H9 (cell line): ENCODE data around the gene DYNC2H1. TPM values are rescaled to one million over a fixed set of nuclear protein-coding genes. Genes with fewer than 3 reads are reported as not detected.

Source experiments
- DNase-seq: peaks from one replicate; pipeline ENCODE4 v3.0.0-alpha.2; 2017
- H2AFZ ChIP-seq: one replicate; pipeline ENCODE4 v1.6.1; 2013; ENCODE audit warnings: mild to moderate bottlenecking, low read length, control low read depth, moderate library complexity
- H2AK5ac ChIP-seq: 2 replicates; pipeline ENCODE4 v1.6.1; 2013; ENCODE audit warnings: low read length, control low read depth, mixed read lengths; ENCODE audit not compliant: insufficient read length
- H2BK120ac ChIP-seq: one replicate; pipeline ENCODE4 v1.6.1; 2013; ENCODE audit warnings: low read depth, mild to moderate bottlenecking, low read length, control low read depth, inconsistent platforms; ENCODE audit not compliant: poor library complexity, severe bottlenecking
- H2BK12ac ChIP-seq: 2 replicates; pipeline ENCODE4 v1.6.1; 2013; ENCODE audit warnings: low read length, control low read depth, mixed read lengths, low read depth; ENCODE audit not compliant: insufficient read length
- H2BK15ac ChIP-seq: 2 replicates; pipeline ENCODE4 v1.6.1; 2013; ENCODE audit warnings: low read depth, low read length, control low read depth
- H2BK20ac ChIP-seq: one replicate; pipeline ENCODE4 v1.6.1; 2013; ENCODE audit warnings: low read depth, mild to moderate bottlenecking, low read length, control low read depth, inconsistent platforms; ENCODE audit not compliant: poor library complexity, severe bottlenecking
- H2BK5ac ChIP-seq: 2 replicates; pipeline ENCODE4 v1.6.1; 2013; ENCODE audit warnings: low read length, control low read depth, mixed read lengths; ENCODE audit not compliant: insufficient read length
- H3K14ac ChIP-seq: 2 replicates; pipeline ENCODE4 v1.6.1; 2013; ENCODE audit warnings: low read length, control low read depth; ENCODE audit not compliant: insufficient read depth
- H3K18ac ChIP-seq: 2 replicates; pipeline ENCODE4 v1.6.1; 2013; ENCODE audit warnings: low read depth, mild to moderate bottlenecking, mixed read lengths, low read length, control low read depth; ENCODE audit not compliant: insufficient read length
- H3K23ac ChIP-seq: 2 replicates; pipeline ENCODE4 v1.6.1; 2013; ENCODE audit warnings: low read length, control low read depth, mixed read lengths, low read depth; ENCODE audit not compliant: insufficient read length
- H3K23me2 ChIP-seq: 2 replicates; pipeline ENCODE4 v1.6.1; 2013; ENCODE audit warnings: low read depth, mild to moderate bottlenecking, mixed read lengths, low read length, control low read depth; ENCODE audit not compliant: insufficient read length, poor library complexity, severe bottlenecking
- H3K27ac ChIP-seq: 2 replicates; pipeline ENCODE4 v1.5.1; 2013; ENCODE audit warnings: low read length, control low read depth, mixed read lengths, low read depth; ENCODE audit not compliant: insufficient read length
- H3K27me3 ChIP-seq: 2 replicates; pipeline ENCODE4 v1.6.1; 2013; ENCODE audit warnings: low read length, control low read depth, inconsistent platforms; ENCODE audit not compliant: insufficient read depth
- H3K4ac ChIP-seq: 2 replicates; pipeline ENCODE4 v1.6.1; 2013; ENCODE audit warnings: low read depth, mild to moderate bottlenecking, control low read depth, inconsistent platforms, low read length, moderate library complexity
- H3K4me1 ChIP-seq: 2 replicates; pipeline ENCODE4 v1.6.1; 2013; ENCODE audit warnings: low read length, control low read depth, inconsistent platforms; ENCODE audit not compliant: insufficient read depth
- H3K4me2 ChIP-seq: 2 replicates; pipeline ENCODE4 v1.6.1; 2013; ENCODE audit warnings: low read length, control low read depth, mixed read lengths; ENCODE audit not compliant: insufficient read length, insufficient read depth
- H3K56ac ChIP-seq: 2 replicates; pipeline ENCODE4 v1.6.1; 2013; ENCODE audit warnings: low read depth, mild to moderate bottlenecking, mixed read lengths, low read length, control low read depth; ENCODE audit not compliant: insufficient read length
- H3K79me1 ChIP-seq: 2 replicates; pipeline ENCODE4 v1.6.1; 2013; ENCODE audit warnings: low read depth, mild to moderate bottlenecking, moderate library complexity, low read length, control low read depth, inconsistent platforms; ENCODE audit not compliant: insufficient read depth, poor library complexity, severe bottlenecking
- H3K79me2 ChIP-seq: 2 replicates; pipeline ENCODE4 v1.6.1; 2013; ENCODE audit warnings: low read length, control low read depth, inconsistent platforms; ENCODE audit not compliant: insufficient read depth
- H3K9ac ChIP-seq: 2 replicates; pipeline ENCODE4 v1.6.1; 2013; ENCODE audit warnings: low read length, control low read depth, mixed read lengths; ENCODE audit not compliant: insufficient read length; ENCODE audit errors: extremely low read depth
- H3K9me3 ChIP-seq: one replicate; pipeline ENCODE4 v1.6.1; 2013; ENCODE audit warnings: low read depth, low read length, inconsistent platforms; ENCODE audit not compliant: control insufficient read depth
- H3T11ph ChIP-seq: one replicate; pipeline ENCODE4 v1.6.1; 2013; ENCODE audit warnings: mild to moderate bottlenecking, low read length, control low read depth, inconsistent platforms
- H4K20me1 ChIP-seq: one replicate; pipeline ENCODE4 v1.6.1; 2013; ENCODE audit not compliant: control insufficient read depth, insufficient read length, insufficient read depth
- H4K5ac ChIP-seq: 2 replicates; pipeline ENCODE4 v1.6.1; 2013; ENCODE audit warnings: low read depth, mild to moderate bottlenecking, mixed read lengths, low read length, control low read depth; ENCODE audit not compliant: insufficient read length
- H4K8ac ChIP-seq: replicated peaks from 2 replicates; pipeline ENCODE4 v1.6.1; 2013; ENCODE audit warnings: low read length, control low read depth, mixed read lengths, low read depth; ENCODE audit not compliant: insufficient read length
- H4K91ac ChIP-seq: 2 replicates; pipeline ENCODE4 v1.6.1; 2013; ENCODE audit warnings: low read depth, mild to moderate bottlenecking, moderate library complexity, mixed read lengths, low read length, control low read depth; ENCODE audit not compliant: insufficient read length
- H3K27ac Mint-ChIP-seq, 3 experiments: 2 replicates in 2 of 3; 3 replicates in 1 of 3; pipeline ENCODE4 v1.8.0; 2020 to 2021; ENCODE audit warnings: mixed read lengths in 3 of 3, mild to moderate bottlenecking in 1 of 3, moderate library complexity in 1 of 3
- H3K27me3 Mint-ChIP-seq: 2 replicates; pipeline ENCODE4 v1.8.0; 2021; ENCODE audit warnings: low read depth, mild to moderate bottlenecking, moderate library complexity, mixed read lengths
- H3K36me3 Mint-ChIP-seq, 3 experiments: 2 replicates in 2 of 3; 3 replicates in 1 of 3; pipeline ENCODE4 v1.8.0; 2020 to 2021; ENCODE audit warnings: low read depth in 3 of 3, mixed read lengths in 3 of 3; ENCODE audit not compliant: insufficient read depth in 1 of 3
- H3K4me1 Mint-ChIP-seq, 2 experiments: 2 replicates each; pipeline ENCODE4 v1.8.0; 2020; ENCODE audit warnings: mixed read lengths in 2 of 2
- H3K4me3 Mint-ChIP-seq, 2 experiments: 2 replicates in 1 of 2; 3 replicates in 1 of 2; pipeline ENCODE4 v1.8.0; 2020 to 2021; ENCODE audit warnings: mild to moderate bottlenecking in 2 of 2, mixed read lengths in 2 of 2, moderate library complexity in 1 of 2
- H3K9me3 Mint-ChIP-seq, 2 experiments: 2 replicates in 1 of 2; 3 replicates in 1 of 2; pipeline ENCODE4 v1.8.0; 2020; ENCODE audit warnings: mild to moderate bottlenecking in 2 of 2, mixed read lengths in 2 of 2, moderate library complexity in 1 of 2
- WGBS: extraction: QIAGEN DNeasy Blood & Tissue Kit; methylation state at CpG from one replicate; pipeline ENCODE4 v1.1.7; 2013; ENCODE audit warnings: missing lambda C conversion rate, low lambda C conversion rate, mixed read lengths; ENCODE audit not compliant: insufficient read length; ENCODE audit errors: extremely low coverage; 5-methylcytosine and 5-hydroxymethylcytosine counted together
- total RNA-seq: library from RNA; stranded (reverse); gene quantifications from 2 replicates; pipeline ENCODE4 v1.2.1, GENCODE V29; 2021
- TF ChIP-seq, protein P1 (sequence below): fragments of 200-600 bp; sonication (generic); conservative IDR thresholded peaks from 3 replicates; pipeline ENCODE4 v1.8.0; 2021; ENCODE audit warnings: antibody characterized with exemption, mild to moderate bottlenecking

Gene DYNC2H1
- total RNA-seq, 1 experiment from 2014 or later, result 13.2 TPM

GRCh38 chr11:103434073-103434411 lies 324.8 kb downstream of the DYNC2H1 start:
- Histone ChIP-seq H2BK12ac (no peak overlapping the region), H3K23ac (no peak overlapping the region), H3K4me2 (no peak overlapping the region), H3K14ac (no peak overlapping the region), H2BK120ac (no peak overlapping the region), H4K8ac (no peak overlapping the region), H3K56ac (no peak overlapping the region), H3T11ph (no peak overlapping the region), H4K20me1 (no peaks in the 10 kb centered on the region), H4K5ac (no peak overlapping the region), H2BK5ac (no peak overlapping the region), H3K18ac (no peak overlapping the region), H3K79me2 (no peaks in the 10 kb centered on the region), H3K79me1 (no peaks in the 10 kb centered on the region), H2AK5ac (no peak overlapping the region), H4K91ac (no peak overlapping the region), H3K9me3 (no peaks in the 10 kb centered on the region), H2BK20ac (no peak overlapping the region), H3K27me3 (no peaks in the 10 kb centered on the region), H3K27ac (no peak overlapping the region), H3K23me2 (no peaks in the 10 kb centered on the region), H2BK15ac (no peak overlapping the region), H3K4me1 (no peaks in the 10 kb centered on the region), H3K4ac (no peak overlapping the region), H2AFZ (no peak overlapping the region), H3K9ac (no peak overlapping the region)
- Mint-ChIP-seq H3K36me3 (no peaks in the 10 kb centered on the region), H3K4me1 (peaks cover 0 to 3% of the 10 kb centered on the region in 2 experiments; a peak in 1 of 4 replicates), H3K27me3 (no peaks in the 10 kb centered on the region), H3K27ac (peak overlapping the region in 1 of 3 experiments; percentile 81; a peak in 1 of 7 replicates), H3K9me3 (no peaks in the 10 kb centered on the region), H3K4me3 (no peak overlapping the region)
- WGBS, result no CpG with 5 or more reads among the region's 1 CpG
- TF ChIP-seq, protein P1, sequence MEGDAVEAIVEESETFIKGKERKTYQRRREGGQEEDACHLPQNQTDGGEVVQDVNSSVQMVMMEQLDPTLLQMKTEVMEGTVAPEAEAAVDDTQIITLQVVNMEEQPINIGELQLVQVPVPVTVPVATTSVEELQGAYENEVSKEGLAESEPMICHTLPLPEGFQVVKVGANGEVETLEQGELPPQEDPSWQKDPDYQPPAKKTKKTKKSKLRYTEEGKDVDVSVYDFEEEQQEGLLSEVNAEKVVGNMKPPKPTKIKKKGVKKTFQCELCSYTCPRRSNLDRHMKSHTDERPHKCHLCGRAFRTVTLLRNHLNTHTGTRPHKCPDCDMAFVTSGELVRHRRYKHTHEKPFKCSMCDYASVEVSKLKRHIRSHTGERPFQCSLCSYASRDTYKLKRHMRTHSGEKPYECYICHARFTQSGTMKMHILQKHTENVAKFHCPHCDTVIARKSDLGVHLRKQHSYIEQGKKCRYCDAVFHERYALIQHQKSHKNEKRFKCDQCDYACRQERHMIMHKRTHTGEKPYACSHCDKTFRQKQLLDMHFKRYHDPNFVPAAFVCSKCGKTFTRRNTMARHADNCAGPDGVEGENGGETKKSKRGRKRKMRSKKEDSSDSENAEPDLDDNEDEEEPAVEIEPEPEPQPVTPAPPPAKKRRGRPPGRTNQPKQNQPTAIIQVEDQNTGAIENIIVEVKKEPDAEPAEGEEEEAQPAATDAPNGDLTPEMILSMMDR, result no peak
- DNase-seq, result no peak
